ENCODE results near the gene TP53AIP1.

DNA sequence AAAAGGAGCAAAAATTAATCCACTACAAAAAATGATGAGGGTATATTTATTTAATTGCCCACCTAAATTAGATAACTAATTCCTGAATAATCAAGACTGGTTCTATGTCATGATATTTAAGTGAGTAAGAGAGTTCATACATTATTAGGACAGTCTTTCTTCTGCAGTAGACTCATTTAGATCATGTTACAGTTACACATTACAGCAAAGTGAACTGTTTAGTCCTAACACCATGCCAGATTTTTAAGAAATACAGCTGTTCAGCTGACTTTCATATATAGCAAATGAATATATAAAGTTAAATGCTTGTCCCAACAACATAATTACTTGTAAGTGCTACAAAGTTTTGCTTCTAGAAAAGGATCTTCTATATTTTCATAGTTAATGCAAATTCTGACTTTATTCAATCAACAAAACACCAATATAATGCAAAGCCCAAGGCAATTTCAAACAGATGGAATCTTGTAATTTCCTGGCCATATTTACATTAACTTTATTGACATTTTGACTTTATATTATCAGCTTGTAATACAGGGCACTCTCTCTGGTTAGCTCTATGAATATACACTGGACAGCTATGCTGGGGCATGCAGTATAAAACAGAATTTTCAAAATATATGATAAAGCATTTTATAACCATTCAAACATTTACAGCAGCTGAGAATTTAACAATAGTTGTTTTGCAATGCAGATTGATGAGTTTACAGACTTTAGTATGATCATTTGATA is 45.7 kb upstream of the TP53AIP1 start:
- TF ChIP-seq, protein P1, sequence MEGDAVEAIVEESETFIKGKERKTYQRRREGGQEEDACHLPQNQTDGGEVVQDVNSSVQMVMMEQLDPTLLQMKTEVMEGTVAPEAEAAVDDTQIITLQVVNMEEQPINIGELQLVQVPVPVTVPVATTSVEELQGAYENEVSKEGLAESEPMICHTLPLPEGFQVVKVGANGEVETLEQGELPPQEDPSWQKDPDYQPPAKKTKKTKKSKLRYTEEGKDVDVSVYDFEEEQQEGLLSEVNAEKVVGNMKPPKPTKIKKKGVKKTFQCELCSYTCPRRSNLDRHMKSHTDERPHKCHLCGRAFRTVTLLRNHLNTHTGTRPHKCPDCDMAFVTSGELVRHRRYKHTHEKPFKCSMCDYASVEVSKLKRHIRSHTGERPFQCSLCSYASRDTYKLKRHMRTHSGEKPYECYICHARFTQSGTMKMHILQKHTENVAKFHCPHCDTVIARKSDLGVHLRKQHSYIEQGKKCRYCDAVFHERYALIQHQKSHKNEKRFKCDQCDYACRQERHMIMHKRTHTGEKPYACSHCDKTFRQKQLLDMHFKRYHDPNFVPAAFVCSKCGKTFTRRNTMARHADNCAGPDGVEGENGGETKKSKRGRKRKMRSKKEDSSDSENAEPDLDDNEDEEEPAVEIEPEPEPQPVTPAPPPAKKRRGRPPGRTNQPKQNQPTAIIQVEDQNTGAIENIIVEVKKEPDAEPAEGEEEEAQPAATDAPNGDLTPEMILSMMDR (IDR thresholded peaks at IDR 0.05; ENCODE audit: low read depth, low read length) = no peak
- no peak for TF ChIP-seq MAX (IDR thresholded peaks at IDR 0.05; ENCODE audit: low read depth, low read length)
